ENCODE measurements around the gene BICD1.
A peak's percentile ranks its signal among the peaks of the same experiment; 100 is the strongest.

BICD1 gene

GRCh38 chr12:32110417-32110816, 3.8 kb downstream of the BICD1 start:
- Histone ChIP-seq H3K4me3 (ENCODE audit: low read depth in 1 of 2, low read length in 2 of 2) (peak overlapping the region in 1 of 2 experiments; percentile 35; a peak in 1 of 4 replicates), H3K4me2 (ENCODE audit: insufficient read depth, low read length) (peak overlapping the region; percentile 88), H3K9me3 (ENCODE audit: insufficient read depth, low read length, severe bottlenecking) (no peaks in the 10 kb centered on the region), H3K4me1 (ENCODE audit: insufficient read depth, low read length) (peaks cover 46% of the 10 kb centered on the region), H3K27me3 (ENCODE audit: insufficient read depth, low read length, poor library complexity) (no peaks in the 10 kb centered on the region), H3K9ac (ENCODE audit: low read depth, low read length) (no peak overlapping the region; the same call in 1 of the 2 replicates), H4K20me1 (ENCODE audit: insufficient read depth, low read length) (peaks cover 3% of the 10 kb centered on the region; the same call in 1 of the 2 replicates), H2AFZ (ENCODE audit: low read depth, low read length) (no peak overlapping the region), H3K36me3 (ENCODE audit: insufficient read depth, low read length) (peaks cover 16% of the 10 kb centered on the region), H3K27ac (ENCODE audit: low read length) (peak overlapping the region; percentile 25; the same call in 1 of the 2 replicates), H3K79me2 (ENCODE audit: insufficient read depth, low read length) (peaks cover 81% of the 10 kb centered on the region)
- TF ChIP-seq CTCF (IDR thresholded peaks at IDR 0.05; ENCODE audit: borderline replicate concordance, extremely low read depth, low read length, poor library complexity, severe bottlenecking) (no peak), EZH2 (IDR thresholded peaks at IDR 0.05; ENCODE audit: borderline replicate concordance, low read depth, low read length, severe bottlenecking) (no peak)
- no peak for DNase-seq
- no peak for ATAC-seq (ENCODE audit: insufficient read depth, low read depth)

- peak overlapping the region; percentile 31; the same call in 1 of the 2 replicates for H3K4me2 ChIP-seq (ENCODE audit: insufficient read depth, low read length)
These were observed 4.3 kb downstream of the BICD1 start for GRCh38 chr12:32110942-32111341.

GRCh38 chr12:32115404-32116104, 8.9 kb downstream of the BICD1 start:
- no peak overlapping the region for H3K4me3 ChIP-seq (ENCODE audit: low read depth in 1 of 2, low read length in 2 of 2)
- no peak overlapping the region for H3K27ac ChIP-seq (ENCODE audit: low read length)
- no peaks in the 10 kb centered on the region for H3K27me3 ChIP-seq (ENCODE audit: insufficient read depth, low read length, poor library complexity)
- peaks cover 3% of the 10 kb centered on the region for H3K4me1 ChIP-seq (ENCODE audit: insufficient read depth, low read length)
- no peaks in the 10 kb centered on the region for H4K20me1 ChIP-seq (ENCODE audit: insufficient read depth, low read length)
- no peaks in the 10 kb centered on the region for H3K9me3 ChIP-seq (ENCODE audit: insufficient read depth, low read length, severe bottlenecking)
- H3K9ac ChIP-seq (ENCODE audit: low read depth, low read length), result no peak overlapping the region
- peaks cover 74% of the 10 kb centered on the region for H3K79me2 ChIP-seq (ENCODE audit: insufficient read depth, low read length)
- ATAC-seq (ENCODE audit: insufficient read depth, low read depth), result no peak
- TF ChIP-seq CTCF (IDR thresholded peaks at IDR 0.05; ENCODE audit: borderline replicate concordance, extremely low read depth, low read length, poor library complexity, severe bottlenecking), result no peak
- no peak for TF ChIP-seq EZH2 (IDR thresholded peaks at IDR 0.05; ENCODE audit: borderline replicate concordance, low read depth, low read length, severe bottlenecking)
- no peak overlapping the region for H3K4me2 ChIP-seq (ENCODE audit: insufficient read depth, low read length)
- H3K36me3 ChIP-seq (ENCODE audit: insufficient read depth, low read length), result peaks cover 8% of the 10 kb centered on the region
- H2AFZ ChIP-seq (ENCODE audit: low read depth, low read length), result no peak overlapping the region
- no peak for DNase-seq

More at GRCh38 chr12:32110942-32111341, 4.3 kb downstream of the BICD1 start:
- DNase-seq (no peak), ATAC-seq (ENCODE audit: insufficient read depth, low read depth) (no peak)
- Histone ChIP-seq H3K79me2 (ENCODE audit: insufficient read depth, low read length) (peaks cover 87% of the 10 kb centered on the region), H3K4me3 (ENCODE audit: low read depth in 1 of 2, low read length in 2 of 2) (no peak overlapping the region), H3K27me3 (ENCODE audit: insufficient read depth, low read length, poor library complexity) (no peaks in the 10 kb centered on the region), H3K4me1 (ENCODE audit: insufficient read depth, low read length) (peaks cover 42% of the 10 kb centered on the region), H3K9ac (ENCODE audit: low read depth, low read length) (no peak overlapping the region; the same call in 1 of the 2 replicates), H3K27ac (ENCODE audit: low read length) (no peak overlapping the region), H3K9me3 (ENCODE audit: insufficient read depth, low read length, severe bottlenecking) (no peaks in the 10 kb centered on the region), H4K20me1 (ENCODE audit: insufficient read depth, low read length) (peaks cover 3% of the 10 kb centered on the region; the same call in 1 of the 2 replicates), H2AFZ (ENCODE audit: low read depth, low read length) (no peak overlapping the region), H3K36me3 (ENCODE audit: insufficient read depth, low read length) (peaks cover 16% of the 10 kb centered on the region)
- TF ChIP-seq EZH2 (IDR thresholded peaks at IDR 0.05; ENCODE audit: borderline replicate concordance, low read depth, low read length, severe bottlenecking) (no peak), CTCF (IDR thresholded peaks at IDR 0.05; ENCODE audit: borderline replicate concordance, extremely low read depth, low read length, poor library complexity, severe bottlenecking) (no peak)

All from DND-41 (cell line).